Endothelial cell of umbilical vein (primary cell): ENCODE results near the gene ATP11C. TPM values are rescaled to one million over a fixed set of nuclear protein-coding genes. Genes with fewer than 3 reads are reported as not detected.

ENCODE experiments used
- BruUV-seq: library from RNA; stranded (reverse); fragments of 400-500 nt; replicated peaks from 2 replicates; lab custom pipeline; 2021; lab: Mats Ljungman, UMichigan
- CTCF ChIA-PET: fragments of 300-600, 350-600 bp; sonication (Branson Sonifier 250); formaldehyde crosslinking; loops from one replicate; lab custom pipeline; 2021; ENCODE audit warnings: antibody characterized with exemption, inconsistent platforms; lab: Charles Lee
- POLR2A ChIA-PET: fragments of 300-600, 350-600 bp; sonication (Branson Sonifier 250); formaldehyde crosslinking; loops from one replicate; lab custom pipeline; 2021; ENCODE audit warnings: antibody characterized with exemption, inconsistent platforms; lab: Charles Lee
- DNase-seq: peaks from one replicate; pipeline ENCODE4 v3.0.0-alpha.2; 2011; ENCODE audit warnings: low read depth, low spot score
- FAIRE-seq: peaks from 2 replicates; lab custom pipeline; 2011; peaks lifted over from hg19 to GRCh38; lab: Jason Lieb, UNC
- H2AFZ ChIP-seq: 2 replicates; pipeline ENCODE4 v1.6.0; 2012; ENCODE audit warnings: low read depth, low read length, control low read depth, inconsistent platforms
- H3K27ac ChIP-seq: 2 replicates; pipeline ENCODE4 v1.5.1; 2011; ENCODE audit warnings: low read depth, mild to moderate bottlenecking, control low read depth, low read length, moderate library complexity; ENCODE audit not compliant: insufficient read depth
- H3K27me3 ChIP-seq, 2 experiments: 2 replicates each; pipeline versions ENCODE4 v1.6.0 to v1.6.1; 2011; ENCODE audit warnings: low read length in 2 of 2, mixed read lengths in 1 of 2; ENCODE audit not compliant: control insufficient read depth in 2 of 2, insufficient read depth in 2 of 2
- H3K36me3 ChIP-seq, 2 experiments: 2 replicates in 1 of 2; 3 replicates in 1 of 2; pipeline ENCODE4 v1.5.1; 2011; ENCODE audit warnings: low read length in 2 of 2, mild to moderate bottlenecking in 1 of 2, moderate library complexity in 1 of 2; ENCODE audit not compliant: control insufficient read depth in 2 of 2, insufficient read depth in 2 of 2; ENCODE audit errors: extremely low read depth in 1 of 2
- H3K4me1 ChIP-seq: 3 replicates; pipeline ENCODE4 v1.5.1; 2011; ENCODE audit warnings: mild to moderate bottlenecking, low read length; ENCODE audit not compliant: control insufficient read depth, insufficient read depth; ENCODE audit errors: extremely low read depth
- H3K4me2 ChIP-seq: 2 replicates; pipeline ENCODE4 v1.6.1; 2011; ENCODE audit warnings: low read length, control low read depth, mixed read lengths; ENCODE audit not compliant: insufficient read depth
- H3K4me3 ChIP-seq, 3 experiments: fragments of 200-600 bp in 1 of 3; sonication (generic), shearing (Covaris generic) in 1 of 3; replicated peaks in 1 of 3; 2 replicates each; pipeline ENCODE4 v1.5.1; 2011 to 2016; ENCODE audit warnings: control low read depth in 3 of 3, low read length in 3 of 3, mild to moderate bottlenecking in 2 of 3, inconsistent platforms in 1 of 3, low read depth in 1 of 3, moderate library complexity in 1 of 3; ENCODE audit not compliant: insufficient read depth in 1 of 3
- H3K79me2 ChIP-seq: 2 replicates; pipeline ENCODE4 v1.6.0; 2012; ENCODE audit warnings: low read length, inconsistent platforms; ENCODE audit not compliant: control insufficient read depth, insufficient read depth
- H3K9ac ChIP-seq: replicated peaks from 2 replicates; pipeline ENCODE3; 2011; ENCODE audit warnings: low read length, control low read depth; ENCODE audit not compliant: insufficient read depth; ENCODE audit errors: extremely low read depth
- H3K9me1 ChIP-seq: replicated peaks from 3 replicates; pipeline ENCODE4 v1.6.0; 2011; ENCODE audit warnings: mild to moderate bottlenecking, low read length; ENCODE audit not compliant: control insufficient read depth, insufficient read depth; ENCODE audit errors: extremely low read depth
- H3K9me3 ChIP-seq: replicated peaks from 2 replicates; pipeline ENCODE4 v1.5.1; 2012; ENCODE audit warnings: low read length, inconsistent platforms; ENCODE audit not compliant: control insufficient read depth, insufficient read depth
- H4K20me1 ChIP-seq: replicated peaks from 2 replicates; pipeline ENCODE3; 2011; ENCODE audit warnings: mild to moderate bottlenecking, low read length; ENCODE audit not compliant: control insufficient read depth, insufficient read depth; ENCODE audit errors: extremely low read depth
- EZH2 ChIP-seq: IDR thresholded peaks from 2 replicates; pipeline ENCODE4 v1.6.1; 2012; ENCODE audit warnings: borderline replicate concordance, low read depth, mild to moderate bottlenecking, moderate library complexity, low read length, inconsistent platforms; ENCODE audit not compliant: severe bottlenecking
- FOS ChIP-seq: IDR thresholded peaks from 2 replicates; pipeline ENCODE4 v1.6.1; 2011; ENCODE audit warnings: mild to moderate bottlenecking, low read length, moderate library complexity, borderline replicate concordance; ENCODE audit not compliant: insufficient read depth
- GATA2 ChIP-seq: IDR thresholded peaks from 2 replicates; pipeline ENCODE4 v1.7.0; 2011; ENCODE audit warnings: low read depth, mild to moderate bottlenecking, moderate library complexity, mixed read lengths, low read length; ENCODE audit not compliant: insufficient read length, insufficient read depth
- POLR2A ChIP-seq: IDR thresholded peaks from 2 replicates; pipeline ENCODE4 v1.6.1; 2012; ENCODE audit warnings: low read depth, mild to moderate bottlenecking, control low read depth, low read length
- POLR2AphosphoS5 ChIP-seq: IDR thresholded peaks from 2 replicates; pipeline ENCODE4 v1.6.1; 2012; ENCODE audit warnings: low read depth, mild to moderate bottlenecking, control low read depth, low read length, moderate library complexity; ENCODE audit not compliant: insufficient read depth
- dilution Hi-C: fragments of 300-500 bp; cut with MboI; formaldehyde crosslinking; loops from one replicate; pipeline ENCODE4 v1.15.0; 2019; ENCODE audit warnings: low sequenced_read_pairs; ENCODE audit not compliant: extremely low pct_ligation_motif_present
- intact Hi-C: fragments of 100-400 bp; cut with micrococcal nuclease; formaldehyde crosslinking; loops from one replicate; pipeline ENCODE4 v1.10.0; 2022
- polyA plus RNA-seq, 4 experiments: library from polyadenylated mRNA; depleted of rRNA in 3 of 4; stranded (reverse) in 3 of 4; unstranded in 1 of 4; fragments of >200 nt; gene quantifications; 2 replicates each; pipeline versions ENCODE4 v1.2.1 to v1.2.3, GENCODE V29; 2011 to 2012; ENCODE audit warnings: missing spikeins in 1 of 4
- total RNA-seq: library from RNA; stranded (reverse); gene quantifications from 2 replicates; pipeline ENCODE4 v1.2.3, GENCODE V29; 2021
- TF ChIP-seq, protein P1 (sequence below), 2 donors: IDR thresholded peaks; 1 replicate in 1 of 2; 2 replicates in 1 of 2; pipeline ENCODE4 v1.5.1; 2011; ENCODE audit warnings: low read length in 2 of 2, mild to moderate bottlenecking in 2 of 2, moderate library complexity in 2 of 2, control low read depth in 1 of 2, inconsistent platforms in 1 of 2, low read depth in 1 of 2; ENCODE audit not compliant: insufficient read depth in 1 of 2; ENCODE audit errors: extremely low read depth in 1 of 2

ATP11C gene
- total and polyA plus RNA-seq, 2 donors (not counting 3 experiments of a cell fraction or from before 2014, with no cell fraction given) = 9.1 to 31.8 TPM

GRCh38 chrX:139825618-139826017 is 107.2 kb downstream of the ATP11C start:
- no peaks in the 10 kb centered on the region for H4K20me1 ChIP-seq
- peaks cover 4% of the 10 kb centered on the region for H3K79me2 ChIP-seq
- H3K27ac ChIP-seq = peak overlapping the region; percentile 26
- CTCF ChIA-PET = interaction anchor here (1.4 to 2.1 kb wide), 3 partner anchors 8 to 108 kb away, joined by 3 to 5 read pairs (median 3); partner anchors contain the start of gene ATP11C
- H3K27me3 ChIP-seq = no peaks in the 10 kb centered on the region
- no peak for TF ChIP-seq GATA2
- no peak for TF ChIP-seq POLR2AphosphoS5
- TF ChIP-seq FOS = no peak
- TF ChIP-seq, protein P1, sequence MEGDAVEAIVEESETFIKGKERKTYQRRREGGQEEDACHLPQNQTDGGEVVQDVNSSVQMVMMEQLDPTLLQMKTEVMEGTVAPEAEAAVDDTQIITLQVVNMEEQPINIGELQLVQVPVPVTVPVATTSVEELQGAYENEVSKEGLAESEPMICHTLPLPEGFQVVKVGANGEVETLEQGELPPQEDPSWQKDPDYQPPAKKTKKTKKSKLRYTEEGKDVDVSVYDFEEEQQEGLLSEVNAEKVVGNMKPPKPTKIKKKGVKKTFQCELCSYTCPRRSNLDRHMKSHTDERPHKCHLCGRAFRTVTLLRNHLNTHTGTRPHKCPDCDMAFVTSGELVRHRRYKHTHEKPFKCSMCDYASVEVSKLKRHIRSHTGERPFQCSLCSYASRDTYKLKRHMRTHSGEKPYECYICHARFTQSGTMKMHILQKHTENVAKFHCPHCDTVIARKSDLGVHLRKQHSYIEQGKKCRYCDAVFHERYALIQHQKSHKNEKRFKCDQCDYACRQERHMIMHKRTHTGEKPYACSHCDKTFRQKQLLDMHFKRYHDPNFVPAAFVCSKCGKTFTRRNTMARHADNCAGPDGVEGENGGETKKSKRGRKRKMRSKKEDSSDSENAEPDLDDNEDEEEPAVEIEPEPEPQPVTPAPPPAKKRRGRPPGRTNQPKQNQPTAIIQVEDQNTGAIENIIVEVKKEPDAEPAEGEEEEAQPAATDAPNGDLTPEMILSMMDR (IDR thresholded peaks at IDR 0.05; ENCODE audit: extremely low read depth in 1 of 2, insufficient read depth in 1 of 2, low read depth in 1 of 2, low read length in 2 of 2) = no peak
- no peak for FAIRE-seq
- H3K4me1 ChIP-seq = peaks cover 23% of the 10 kb centered on the region
- no peak for DNase-seq
- H3K4me2 ChIP-seq = peak overlapping the region; percentile 35
- no peak overlapping the region for H2AFZ ChIP-seq
- intact Hi-C loops (loop anchor here (1.0 to 2.0 kb wide), 2 partner anchors 56 to 107 kb away; partner anchors contain the start of gene ATP11C), dilution Hi-C loops (no loop called here)
- H3K9me1 ChIP-seq = no peaks in the 10 kb centered on the region
- H3K9ac ChIP-seq = no peak overlapping the region
- H3K36me3 ChIP-seq = no peaks in the 10 kb centered on the region
- POLR2A ChIA-PET = no interaction called here
- H3K9me3 ChIP-seq = no peaks in the 10 kb centered on the region
- H3K4me3 ChIP-seq = no peak overlapping the region
- BruUV-seq = no TSS peak

- H3K79me2 ChIP-seq = no peaks in the 10 kb centered on the region
- H3K9me1 ChIP-seq = no peaks in the 10 kb centered on the region
- DNase-seq (no peak), FAIRE-seq (no peak)
- no peaks in the 10 kb centered on the region for H3K27me3 ChIP-seq
- TF ChIP-seq, protein P1 (IDR thresholded peaks at IDR 0.05; ENCODE audit: extremely low read depth in 1 of 2, insufficient read depth in 1 of 2, low read depth in 1 of 2, low read length in 2 of 2) = no peak
- TF ChIP-seq POLR2A = no peak
- TF ChIP-seq EZH2 = no peak
- H3K4me2 ChIP-seq = peak overlapping the region; percentile 17
- no peaks in the 10 kb centered on the region for H3K36me3 ChIP-seq
- no peak overlapping the region for H3K4me3 ChIP-seq
- H3K27ac ChIP-seq = no peak overlapping the region
- intact Hi-C loops = no loop called here
- no peaks in the 10 kb centered on the region for H4K20me1 ChIP-seq
- no peak overlapping the region for H3K9ac ChIP-seq
- no peak overlapping the region for H2AFZ ChIP-seq
- dilution Hi-C loops = no loop called here
- peaks cover 23% of the 10 kb centered on the region for H3K4me1 ChIP-seq
- no peaks in the 10 kb centered on the region for H3K9me3 ChIP-seq
- POLR2A ChIA-PET = no interaction called here
- CTCF ChIA-PET = no interaction called here
- no TSS peak for BruUV-seq
Measured at GRCh38 chrX:139823806-139824205, 109.0 kb downstream of the ATP11C start.
